Measurements from ENCODE around the gene ODF4.

- TF ChIP-seq POLR2AphosphoS5 (IDR thresholded peaks at IDR 0.05; ENCODE audit: low read depth, low read length) (no peak), CTCF (IDR thresholded peaks at IDR 0.05) (no peak), MXI1 (IDR thresholded peaks at IDR 0.05; ENCODE audit: low read depth, low read length) (no peak), CHD2 (IDR thresholded peaks at IDR 0.05; ENCODE audit: low read length, partially characterized antibody) (no peak), JUND (IDR thresholded peaks at IDR 0.05) (no peak), FOXM1 (IDR thresholded peaks at IDR 0.05; ENCODE audit: low read depth) (no peak), YY1 (IDR thresholded peaks at IDR 0.05; ENCODE audit: low read depth) (no peak), RAD21 (IDR thresholded peaks at IDR 0.05; ENCODE audit: low read length) (no peak)
- TF ChIP-seq, protein P1, sequence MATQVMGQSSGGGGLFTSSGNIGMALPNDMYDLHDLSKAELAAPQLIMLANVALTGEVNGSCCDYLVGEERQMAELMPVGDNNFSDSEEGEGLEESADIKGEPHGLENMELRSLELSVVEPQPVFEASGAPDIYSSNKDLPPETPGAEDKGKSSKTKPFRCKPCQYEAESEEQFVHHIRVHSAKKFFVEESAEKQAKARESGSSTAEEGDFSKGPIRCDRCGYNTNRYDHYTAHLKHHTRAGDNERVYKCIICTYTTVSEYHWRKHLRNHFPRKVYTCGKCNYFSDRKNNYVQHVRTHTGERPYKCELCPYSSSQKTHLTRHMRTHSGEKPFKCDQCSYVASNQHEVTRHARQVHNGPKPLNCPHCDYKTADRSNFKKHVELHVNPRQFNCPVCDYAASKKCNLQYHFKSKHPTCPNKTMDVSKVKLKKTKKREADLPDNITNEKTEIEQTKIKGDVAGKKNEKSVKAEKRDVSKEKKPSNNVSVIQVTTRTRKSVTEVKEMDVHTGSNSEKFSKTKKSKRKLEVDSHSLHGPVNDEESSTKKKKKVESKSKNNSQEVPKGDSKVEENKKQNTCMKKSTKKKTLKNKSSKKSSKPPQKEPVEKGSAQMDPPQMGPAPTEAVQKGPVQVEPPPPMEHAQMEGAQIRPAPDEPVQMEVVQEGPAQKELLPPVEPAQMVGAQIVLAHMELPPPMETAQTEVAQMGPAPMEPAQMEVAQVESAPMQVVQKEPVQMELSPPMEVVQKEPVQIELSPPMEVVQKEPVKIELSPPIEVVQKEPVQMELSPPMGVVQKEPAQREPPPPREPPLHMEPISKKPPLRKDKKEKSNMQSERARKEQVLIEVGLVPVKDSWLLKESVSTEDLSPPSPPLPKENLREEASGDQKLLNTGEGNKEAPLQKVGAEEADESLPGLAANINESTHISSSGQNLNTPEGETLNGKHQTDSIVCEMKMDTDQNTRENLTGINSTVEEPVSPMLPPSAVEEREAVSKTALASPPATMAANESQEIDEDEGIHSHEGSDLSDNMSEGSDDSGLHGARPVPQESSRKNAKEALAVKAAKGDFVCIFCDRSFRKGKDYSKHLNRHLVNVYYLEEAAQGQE (IDR thresholded peaks at IDR 0.05; ENCODE audit: low read depth, low read length), result no peak
Observed at GRCh38 chr17:8377422-8377821, 37.8 kb downstream of the ODF4 start.
